GM21447 (cell line): ENCODE measurements around the gene FUT9.

ENCODE experiments used
- ATAC-seq: cut with Tn5 transposase; IDR thresholded peaks from one replicate; pipeline ENCODE4 v1.9.1; 2021; ENCODE audit not compliant: unreplicated experiment

FUT9 gene

GRCh38 chr6:96015518-96016333 lies at the start of gene FUT9:
Gene FUT9, plus strand, starts transcription at chr6:96015974. Its CDS starts 187,182 bp downstream, at chr6:96203156.
- ATAC-seq: no peak

DNA sequence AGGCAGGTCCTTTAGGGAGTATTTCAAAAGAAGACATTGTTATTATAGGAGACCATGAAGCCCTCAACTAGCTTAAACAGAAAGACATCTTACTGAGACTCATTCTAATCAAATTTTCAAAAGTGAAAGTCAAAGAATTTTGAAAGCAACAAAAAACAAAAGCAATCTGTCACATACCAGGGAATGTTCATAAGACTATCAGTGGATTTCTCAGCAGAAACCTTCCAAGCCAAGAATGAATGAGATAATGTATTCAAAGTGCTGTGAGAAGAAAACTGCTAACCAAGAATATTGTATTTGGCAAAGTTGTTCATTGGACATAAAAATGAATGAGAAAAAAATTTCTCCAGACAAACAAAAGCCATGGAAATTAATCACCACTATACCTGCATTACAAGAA lies 48.2 kb upstream of the FUT9 start:
- no peak for ATAC-seq

DNA sequence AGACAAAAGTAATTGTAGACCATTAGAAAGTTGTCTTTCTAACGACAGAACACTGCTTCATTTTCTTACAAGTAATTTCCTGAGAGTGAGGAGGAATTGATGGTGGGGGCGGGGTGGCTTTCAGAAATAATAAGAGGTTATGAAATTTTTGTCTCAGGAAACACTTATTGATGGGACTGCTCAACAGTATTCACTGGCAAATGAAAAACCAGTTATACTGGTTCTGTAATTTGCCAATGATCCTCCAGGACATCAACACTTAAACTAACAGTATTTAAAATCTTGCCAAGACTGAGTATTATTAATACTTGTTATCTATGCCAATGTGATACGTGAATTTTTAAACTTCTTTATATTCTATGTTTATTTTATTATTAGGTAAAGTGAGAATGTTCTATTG lies 41.8 kb upstream of the FUT9 start:
- no peak for ATAC-seq

GRCh38 chr6:95978230-95978629 lies 37.5 kb upstream of the FUT9 start:
- no peak for ATAC-seq

- no peak for ATAC-seq
These were observed 23.9 kb upstream of the FUT9 start for GRCh38 chr6:95991906-95992305.

GRCh38 chr6:95994151-95994550 lies 21.6 kb upstream of the FUT9 start:
- no peak for ATAC-seq

DNA sequence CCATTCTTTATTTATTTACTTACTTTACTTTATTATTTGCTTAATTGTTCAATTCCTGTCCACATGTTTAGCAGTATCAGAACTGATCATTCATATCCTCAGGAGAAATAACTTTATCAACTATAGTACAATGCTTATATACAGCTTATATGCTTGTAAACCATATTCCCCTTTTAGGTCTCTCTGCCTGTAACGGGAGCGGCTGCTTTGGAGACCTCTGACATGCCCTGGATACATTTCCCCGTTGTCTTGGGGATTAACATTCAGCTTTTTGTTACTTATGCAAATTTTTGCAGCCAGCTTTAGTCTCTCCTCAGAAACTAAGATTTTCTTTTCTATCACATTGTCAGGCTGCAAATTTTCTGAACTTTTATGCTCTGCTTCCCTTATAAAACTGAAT lies 17.6 kb upstream of the FUT9 start:
- ATAC-seq: no peak

DNA sequence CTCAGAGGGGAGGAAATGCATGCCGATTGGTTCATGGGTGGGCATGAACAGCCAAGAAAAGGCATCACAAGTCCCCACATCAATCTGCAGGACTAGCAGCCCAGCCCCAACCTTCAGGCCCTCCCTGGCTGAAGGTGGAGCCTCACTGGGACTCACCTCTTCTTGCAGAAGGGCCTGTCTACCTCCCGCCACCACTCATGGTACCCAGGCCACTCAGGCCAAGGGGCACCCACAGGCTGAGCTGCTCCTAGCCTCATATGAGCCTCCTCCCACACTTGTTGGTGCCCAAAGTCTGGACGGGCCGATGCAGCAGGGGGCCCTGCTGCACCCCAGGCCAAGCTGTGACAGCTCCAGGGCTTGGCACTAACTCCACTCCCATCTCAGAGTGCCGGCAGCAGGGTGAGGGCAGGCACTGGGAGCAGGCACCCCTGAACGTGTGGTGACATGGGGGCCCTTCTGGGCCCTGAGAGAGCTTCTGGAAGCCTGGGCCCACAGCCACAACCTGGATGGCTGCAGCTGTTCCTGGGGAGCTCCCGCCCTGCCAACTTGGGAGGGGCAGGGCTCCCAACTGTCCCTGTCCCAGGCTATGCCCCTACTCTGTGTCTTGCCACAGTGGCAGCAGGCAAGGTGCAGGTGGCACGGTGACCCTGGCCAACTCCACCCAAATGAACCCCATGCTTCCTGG lies 13.7 kb upstream of the FUT9 start:
- no peak for ATAC-seq

DNA sequence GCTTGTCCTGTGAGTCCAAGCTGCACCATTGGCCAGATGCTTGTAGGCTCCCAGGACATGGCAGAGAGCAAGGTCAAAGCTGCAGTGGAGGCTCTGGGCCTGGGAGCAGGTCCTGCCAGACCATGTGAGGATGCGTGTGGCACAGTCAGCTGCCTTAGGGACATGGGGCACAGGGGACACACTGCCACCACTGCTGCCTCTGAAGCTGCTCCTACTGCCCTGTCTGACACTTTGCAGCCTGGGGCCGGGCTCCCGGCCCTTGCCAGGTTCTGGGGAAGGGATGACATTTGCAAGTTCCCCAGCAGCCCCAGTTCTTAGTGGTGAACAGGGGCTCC lies 13.2 kb upstream of the FUT9 start:
- no peak for ATAC-seq

GRCh38 chr6:96002912-96003311 lies 12.9 kb upstream of the FUT9 start:
- no peak for ATAC-seq

DNA sequence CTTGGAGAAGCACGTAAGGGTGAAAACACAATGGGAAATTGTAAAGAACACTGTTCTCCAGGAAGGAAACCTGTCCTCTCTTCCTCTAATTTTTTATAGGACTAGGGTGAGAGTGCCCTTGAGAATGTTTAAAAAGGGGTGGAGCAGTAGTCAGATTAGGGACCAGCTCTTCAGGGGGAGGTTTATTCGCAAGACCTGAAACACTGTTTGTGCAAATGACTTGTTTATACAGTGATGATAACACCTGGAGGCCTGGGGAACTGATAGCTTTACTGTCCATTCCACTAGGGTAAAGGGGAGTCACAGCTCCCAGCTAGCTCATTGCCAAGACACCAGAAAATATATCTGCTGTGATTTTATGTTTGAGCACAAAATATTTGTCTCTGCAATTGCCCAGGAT lies 8.1 kb upstream of the FUT9 start:
- no peak for ATAC-seq

DNA sequence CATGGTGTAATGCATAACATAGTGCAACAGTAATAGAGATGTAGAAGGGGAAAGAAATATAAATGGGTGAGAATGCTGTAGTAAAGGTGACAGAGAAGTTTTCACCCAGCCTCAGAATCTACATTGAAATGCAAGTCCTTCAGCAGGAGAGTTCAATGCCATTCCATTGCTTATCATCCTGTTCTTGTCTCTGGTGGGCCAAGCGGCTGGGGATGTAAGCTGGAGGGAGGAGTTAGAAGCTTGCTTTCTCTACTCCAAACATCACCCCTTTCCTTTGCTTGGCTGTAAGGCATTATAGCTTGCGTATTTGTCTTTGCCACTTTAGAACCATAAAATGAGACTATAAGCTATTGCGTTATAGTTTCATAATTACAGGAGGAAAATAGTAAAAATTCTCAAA lies 2.2 kb upstream of the FUT9 start:
- no peak for ATAC-seq

DNA sequence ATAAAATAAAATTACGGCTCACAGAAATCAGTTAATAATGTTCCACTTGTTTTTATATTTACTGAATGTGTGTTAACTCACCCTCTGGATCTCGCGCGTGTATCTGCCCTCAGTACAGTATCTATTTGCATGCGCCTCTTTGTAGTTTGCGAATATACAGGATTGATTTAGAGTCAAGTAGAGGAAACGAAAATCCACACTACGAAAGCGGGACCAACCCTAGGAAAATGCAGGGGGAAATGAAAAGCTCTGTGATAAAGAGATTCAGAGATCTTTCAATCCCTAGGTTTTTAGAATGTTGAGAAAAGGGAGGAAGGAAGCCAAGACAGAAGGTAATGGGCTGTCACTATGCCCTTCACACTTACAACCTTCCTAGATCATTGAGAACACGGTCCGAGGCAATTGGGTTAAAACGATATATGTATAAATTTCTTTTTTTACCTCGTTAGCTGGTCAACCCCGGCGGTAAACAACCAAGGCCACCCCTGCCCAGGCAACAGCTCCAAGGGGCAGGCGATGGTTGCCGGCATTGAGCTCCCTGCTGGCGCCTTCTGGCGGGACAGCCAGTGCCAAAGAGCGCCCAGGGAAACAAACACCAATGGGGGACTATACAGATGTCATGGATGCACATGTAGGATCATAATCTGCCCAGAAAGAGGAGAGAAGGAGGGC lies 792 bp upstream of the FUT9 start:
- ATAC-seq: no peak

- no peak for ATAC-seq
These were observed 728 bp downstream of the FUT9 start for GRCh38 chr6:96016334-96017069.

GRCh38 chr6:96017070-96017359 lies 1.2 kb downstream of the FUT9 start:
- ATAC-seq: no peak

DNA sequence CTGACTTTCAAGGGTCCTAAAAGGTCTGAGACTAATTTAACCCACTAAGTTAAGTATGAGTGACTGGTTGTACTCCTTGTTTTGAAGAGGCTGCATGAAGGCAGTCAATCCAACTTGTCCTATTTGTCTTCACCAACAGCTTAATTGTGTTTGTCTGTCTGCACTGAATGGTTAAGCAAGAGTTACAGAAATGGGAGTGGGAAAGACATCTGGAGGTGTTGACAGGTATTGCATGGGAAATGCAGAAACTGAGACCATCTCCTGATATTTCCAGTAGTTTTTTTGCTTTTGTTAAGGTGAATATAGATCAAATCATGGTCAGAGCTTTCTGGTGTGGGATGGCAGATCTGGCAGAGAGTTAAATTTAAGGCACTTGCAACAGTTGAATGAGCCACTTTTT lies 6.5 kb downstream of the FUT9 start:
- no peak for ATAC-seq

DNA sequence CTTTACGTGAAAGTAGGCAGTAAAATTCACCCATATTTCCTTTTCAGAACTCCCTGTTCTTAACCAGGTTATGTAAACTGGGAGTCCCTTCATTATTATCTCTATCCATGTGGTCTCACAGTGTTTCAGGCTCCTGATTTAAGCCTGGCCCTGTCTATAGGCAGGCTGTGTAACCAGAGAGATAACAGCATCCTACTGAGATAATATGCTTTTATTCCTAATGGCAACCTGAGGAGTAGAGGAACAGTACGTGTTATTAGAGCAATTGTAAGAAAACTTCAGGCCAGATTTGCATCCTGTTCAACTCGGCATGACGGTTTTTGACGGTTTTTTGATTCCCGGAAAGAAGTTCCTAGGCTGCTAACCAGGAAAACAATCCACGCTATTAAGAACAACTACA lies 16.9 kb downstream of the FUT9 start:
- no peak for ATAC-seq

GRCh38 chr6:96051555-96051954 lies 35.8 kb downstream of the FUT9 start:
- ATAC-seq: no peak

GRCh38 chr6:96058082-96058481 lies 42.3 kb downstream of the FUT9 start:
- ATAC-seq: no peak

- ATAC-seq: no peak
These were observed 43.8 kb downstream of the FUT9 start for GRCh38 chr6:96059586-96059985.

DNA sequence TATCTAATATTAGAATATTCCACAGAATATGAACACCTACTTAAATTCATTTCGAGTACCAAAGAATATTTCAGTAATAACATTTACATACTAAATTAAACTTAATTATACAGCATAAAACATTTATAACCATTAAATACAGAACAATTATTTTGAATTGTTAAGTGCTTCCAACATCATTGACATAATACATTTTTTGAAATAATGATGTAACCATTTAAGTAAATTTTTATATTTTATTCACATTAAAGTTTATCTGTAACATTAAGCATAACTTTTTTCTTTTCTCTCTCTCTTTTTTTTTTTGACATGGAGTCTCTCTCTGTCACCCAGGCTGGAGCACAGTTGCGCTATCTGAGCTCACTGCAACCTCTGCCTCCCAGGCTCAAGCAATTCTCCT lies 44.5 kb downstream of the FUT9 start:
- no peak for ATAC-seq

DNA sequence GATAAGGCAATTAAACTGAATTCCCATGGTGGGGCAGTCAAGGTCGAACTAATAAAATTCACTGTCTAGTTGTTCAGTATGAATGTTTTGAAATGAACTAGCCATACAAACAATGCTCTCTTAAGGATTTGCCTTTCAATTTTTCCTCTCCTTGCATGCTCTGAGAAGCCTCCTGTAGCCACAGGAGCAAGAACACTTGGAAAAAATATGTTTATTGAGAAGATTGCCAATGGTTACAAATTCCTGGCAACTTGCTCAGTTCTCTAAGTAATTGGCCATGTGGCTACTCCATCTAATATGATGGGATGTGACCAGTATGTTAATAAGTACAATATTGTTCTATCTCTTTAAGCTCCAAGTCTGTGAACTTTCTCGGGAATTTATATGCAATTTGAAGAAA lies 49.4 kb downstream of the FUT9 start:
- no peak for ATAC-seq
